Activated CD8-positive, alpha-beta memory T cell treated with anti-CD3 and anti-CD28 coated beads for 36 hours (primary cell): Measurements from ENCODE around the gene SLC7A7. TPM values are rescaled to one million over a fixed set of nuclear protein-coding genes. Genes with fewer than 3 reads are reported as not detected.
"Not testable (repeated sequence)": the region's sequence is repeated elsewhere in the genome, so short reads cannot be mapped to it uniquely, and the experiment has no call there.

Experiments used
- CTCF ChIA-PET: fragments of 350-600 bp; sonication (Branson Sonifier 250); formaldehyde crosslinking; loops from one replicate; lab custom pipeline; 2021; ENCODE audit warnings: antibody characterized with exemption; lab: Charles Lee
- POLR2A ChIA-PET: fragments of 350-600 bp; sonication (Branson Sonifier 250); formaldehyde crosslinking; loops from one replicate; lab custom pipeline; 2021; ENCODE audit warnings: antibody characterized with exemption; lab: Charles Lee
- total RNA-seq, 2 experiments: library from RNA; stranded (reverse); gene quantifications; one replicate each; pipeline ENCODE4 v1.2.3, GENCODE V29; 2021

Gene SLC7A7
- under 1 TPM; 0.21 to 0.38 TPM for total RNA-seq

GRCh38 chr14:22814941-22815713, at the start of gene SLC7A7:
SLC7A7 (minus strand) TSS chr14:22815435; CDS start chr14:22813398, 2,037 bp downstream.
- POLR2A ChIA-PET: no interaction called here
- CTCF ChIA-PET: no interaction called here

GRCh38 chr14:22864979-22865378, 49.7 kb upstream of the SLC7A7 start:
- ChIA-PET POLR2A (no interaction called here), CTCF (interaction anchor here (1.6 to 2.6 kb wide), 2 partner anchors 10 to 12 kb away, joined by 4 to 11 read pairs; no protein-coding TSS in a partner anchor)

DNA sequence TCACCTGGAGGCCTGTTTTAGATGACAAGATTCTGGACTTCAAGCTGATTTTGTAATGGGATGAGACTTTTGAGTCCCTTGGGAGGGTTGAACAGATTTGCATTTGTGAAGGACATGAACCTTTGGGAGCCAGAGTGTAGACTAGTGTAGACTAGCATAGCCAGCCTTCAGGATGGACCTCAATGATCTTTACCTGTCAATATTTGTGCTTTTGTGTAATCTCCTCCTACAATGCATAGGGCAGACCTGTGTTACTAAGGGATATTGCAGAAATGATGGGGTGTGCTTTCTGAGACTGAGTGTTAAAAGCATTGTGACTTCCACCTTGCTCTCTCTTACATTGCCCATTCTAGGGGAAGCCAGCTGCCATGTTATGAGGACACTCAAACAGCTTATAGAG, 46.4 kb upstream of the SLC7A7 start:
- ChIA-PET CTCF (interaction anchor here (1.0 to 1.6 kb wide), 3 partner anchors 11 to 292 kb away, joined by 3 to 4 read pairs (median 4); no protein-coding TSS in a partner anchor), POLR2A (no interaction called here)

DNA sequence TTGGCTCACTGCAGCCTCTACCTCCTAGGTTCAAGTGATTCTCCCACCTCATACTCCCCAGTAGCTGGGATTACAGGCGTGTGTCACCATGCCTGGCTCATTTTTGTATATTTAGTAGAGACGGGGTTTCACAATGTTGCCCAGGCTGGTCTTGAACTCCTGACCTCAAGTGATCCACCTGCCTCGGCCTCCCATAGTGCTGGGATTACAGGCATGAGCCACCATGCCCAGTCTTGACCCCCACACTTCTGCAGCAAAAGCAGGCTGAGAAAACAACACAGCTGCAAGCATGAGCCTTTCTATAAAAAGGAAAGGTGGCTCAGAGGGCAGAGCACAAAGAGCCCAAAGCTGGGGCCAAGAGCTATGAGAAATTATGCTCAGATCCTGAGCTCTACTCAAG, 45.1 kb upstream of the SLC7A7 start:
- POLR2A ChIA-PET: not testable (repeated sequence)
- CTCF ChIA-PET: interaction anchor here (0.6 to 4.2 kb wide), 8 partner anchors 10 to 1126 kb away, joined by 3 to 27 read pairs (median 4); no protein-coding TSS in a partner anchor

- ChIA-PET POLR2A (no interaction called here), CTCF (interaction anchor here (6.7 to 7.6 kb wide), 2 partner anchors 32 to 285 kb away, joined by 68 to 94 read pairs; no protein-coding TSS in a partner anchor)
Observed at GRCh38 chr14:22856428-22856827, 41.2 kb upstream of the SLC7A7 start.

DNA sequence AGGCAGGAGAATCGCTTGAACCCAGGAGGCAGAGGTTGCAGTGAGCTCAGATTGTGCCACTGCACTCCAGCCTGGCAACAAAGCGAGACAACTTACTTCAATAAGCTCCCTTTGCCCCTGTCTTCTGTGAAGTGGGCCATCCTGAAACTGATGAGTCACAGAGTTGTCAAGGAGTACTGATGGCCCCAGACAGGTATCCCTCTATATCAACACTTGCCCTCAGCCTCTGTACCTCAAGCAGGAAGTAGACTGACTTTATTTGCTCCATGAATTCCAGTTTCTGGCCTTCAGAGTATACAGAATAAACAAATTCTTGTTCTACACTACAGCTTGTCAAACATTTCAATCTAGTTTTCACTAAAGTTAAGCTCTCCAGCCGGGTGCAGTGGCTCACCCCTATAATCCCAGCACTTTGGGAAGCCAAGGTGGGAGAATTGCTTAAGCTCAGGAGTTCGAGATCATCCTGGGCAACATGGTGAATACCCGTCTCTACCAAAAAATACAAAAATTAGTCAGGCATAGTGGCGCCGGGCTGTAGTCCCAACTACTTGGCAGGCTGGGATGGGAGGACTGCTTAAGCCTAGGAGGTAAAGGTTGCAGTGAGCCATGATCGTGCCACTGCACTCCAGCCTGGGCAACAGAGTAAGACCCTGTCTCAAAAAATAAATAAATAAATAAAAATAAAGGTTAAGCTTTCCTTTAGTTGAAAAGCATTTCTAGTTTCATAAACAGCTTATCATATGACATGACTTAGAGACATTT, 39.9 kb upstream of the SLC7A7 start:
- CTCF ChIA-PET: interaction anchor here (0.6 to 7.6 kb wide), 14 partner anchors 9 to 299 kb away, joined by 3 to 94 read pairs (median 6); partner anchors contain the start of genes MMP14 and REM2
- POLR2A ChIA-PET: interaction anchor here (0.6 kb wide), 1 partner anchor 18 kb away, joined by 3 read pairs; no protein-coding TSS in a partner anchor

DNA sequence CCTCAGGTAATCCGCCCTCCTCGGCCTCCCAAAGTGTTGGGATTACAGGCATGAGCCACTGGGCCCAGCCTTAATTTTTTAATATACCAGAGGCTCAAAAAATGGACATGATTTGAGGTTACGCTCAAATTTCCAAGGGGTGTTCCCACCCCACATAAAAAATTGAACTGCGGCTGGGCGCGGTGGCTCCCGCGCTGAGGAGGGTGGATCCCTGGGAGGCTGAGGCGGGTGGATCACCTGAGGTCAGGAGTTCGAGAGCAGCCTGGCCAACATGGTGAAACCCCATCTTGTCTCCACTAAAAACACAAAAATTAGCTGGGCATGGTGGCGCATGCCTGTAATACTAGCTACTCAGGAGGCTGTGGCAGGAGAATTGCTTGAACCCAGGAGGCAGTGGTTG, 39.1 kb upstream of the SLC7A7 start:
- ChIA-PET POLR2A (interaction anchor here (0.7 kb wide), 1 partner anchor 89 kb away, joined by 4 read pairs; no protein-coding TSS in a partner anchor), CTCF (interaction anchor here (0.7 to 7.6 kb wide), 20 partner anchors 9 to 298 kb away, joined by 3 to 94 read pairs (median 4); partner anchors contain the start of gene MMP14)

GRCh38 chr14:22852940-22853767, 37.9 kb upstream of the SLC7A7 start:
- ChIA-PET POLR2A (interaction anchor here (0.7 kb wide), 1 partner anchor 87 kb away, joined by 3 read pairs; the partner anchor contains the start of gene OXA1L), CTCF (interaction anchor here (0.7 to 7.6 kb wide), 33 partner anchors 9 to 315 kb away, joined by 3 to 94 read pairs (median 4); partner anchors contain the start of genes LRP10, MMP14 and MRPL52)

DNA sequence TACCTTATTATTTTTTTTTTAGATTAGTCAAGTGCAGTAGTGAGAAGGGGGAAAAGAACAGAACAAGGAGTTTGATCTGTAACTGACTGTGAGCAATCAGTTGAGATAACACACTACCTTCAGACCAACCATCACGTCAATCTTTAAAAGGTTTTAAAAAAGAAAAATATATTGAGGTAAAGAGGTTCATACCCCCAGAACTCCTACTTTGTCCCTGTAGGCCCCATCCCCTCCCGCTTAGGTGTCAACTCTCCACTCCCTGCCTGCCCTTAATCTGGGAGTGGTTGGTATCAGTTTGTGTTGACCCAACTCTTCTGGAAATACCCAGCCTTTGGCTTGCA, 37.3 kb upstream of the SLC7A7 start:
- POLR2A ChIA-PET: interaction anchor here (1.1 kb wide), 1 partner anchor 296 kb away, joined by 3 read pairs; no protein-coding TSS in a partner anchor
- CTCF ChIA-PET: interaction anchor here (0.7 to 7.6 kb wide), 28 partner anchors 8 to 315 kb away, joined by 3 to 94 read pairs (median 4); partner anchors contain the start of genes LRP10, MMP14 and MRPL52

DNA sequence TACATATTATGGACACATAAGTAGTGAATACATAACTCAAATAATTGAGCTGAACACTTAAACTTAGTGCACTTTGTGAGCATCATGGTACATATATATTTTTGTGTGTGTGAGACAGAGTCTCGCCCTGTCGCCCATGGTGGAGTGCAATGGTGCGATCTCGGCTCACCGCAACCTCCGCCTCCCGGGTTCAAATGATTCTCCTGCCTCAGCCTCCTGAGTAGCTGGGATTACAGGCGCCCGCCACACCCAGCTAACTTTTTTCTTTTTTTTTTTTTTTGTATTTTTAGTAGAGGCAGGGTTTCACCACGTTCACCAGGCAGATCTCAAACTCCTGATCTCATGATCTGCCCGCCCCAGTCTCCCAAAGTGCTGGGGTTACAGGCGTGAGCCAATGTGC, 36.9 kb upstream of the SLC7A7 start:
- CTCF ChIA-PET: interaction anchor here (0.7 to 7.6 kb wide), 24 partner anchors 8 to 314 kb away, joined by 3 to 94 read pairs (median 4); partner anchors contain the start of genes LRP10, MMP14 and MRPL52
- POLR2A ChIA-PET: interaction anchor here (1.1 kb wide), 1 partner anchor 296 kb away, joined by 3 read pairs; no protein-coding TSS in a partner anchor

GRCh38 chr14:22850944-22851764, 35.9 kb upstream of the SLC7A7 start:
- ChIA-PET POLR2A (interaction anchor here (0.6 to 1.6 kb wide), 3 partner anchors 12 to 295 kb away, joined by 3 read pairs; no protein-coding TSS in a partner anchor), CTCF (interaction anchor here (1.0 to 7.6 kb wide), 9 partner anchors 8 to 290 kb away, joined by 3 to 94 read pairs (median 5); partner anchors contain the start of genes LRP10 and MRPL52)

DNA sequence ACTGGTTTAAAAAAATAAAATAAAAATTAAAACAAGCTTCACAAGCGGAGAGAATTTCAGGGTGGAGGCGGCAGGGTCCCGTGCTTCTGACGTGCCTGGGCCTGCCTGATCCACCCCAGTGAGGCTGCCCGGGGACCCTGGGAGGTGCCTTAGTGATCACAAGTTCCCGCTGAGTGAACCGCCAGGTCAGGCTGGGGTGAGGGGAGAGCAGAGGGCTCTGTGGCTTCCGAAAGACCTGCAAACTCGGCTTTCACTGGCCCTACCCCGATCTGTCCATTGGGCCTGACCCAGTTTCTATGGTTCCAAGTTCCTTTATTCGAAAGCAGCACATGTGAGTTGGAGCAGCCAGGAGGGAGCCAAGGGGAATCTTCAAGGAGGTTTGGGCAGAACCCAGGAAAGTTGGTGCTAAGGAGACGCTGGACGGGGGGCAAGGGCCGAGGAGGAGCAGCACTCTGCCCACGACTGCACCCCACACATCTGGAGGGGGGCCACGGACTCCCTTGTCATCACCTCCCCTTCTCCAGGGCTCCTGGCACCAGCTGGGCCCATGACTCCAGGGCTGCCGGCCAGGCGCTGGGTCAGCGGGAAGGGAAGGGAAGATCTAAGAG, 34.1 kb upstream of the SLC7A7 start:
- ChIA-PET POLR2A (interaction anchor here (0.9 to 1.6 kb wide), 2 partner anchors 13 to 19 kb away, joined by 3 read pairs; no protein-coding TSS in a partner anchor), CTCF (interaction anchor here (0.7 to 7.6 kb wide), 4 partner anchors 12 to 277 kb away, joined by 4 to 94 read pairs (median 47); partner anchors contain the start of gene MRPL52)

DNA sequence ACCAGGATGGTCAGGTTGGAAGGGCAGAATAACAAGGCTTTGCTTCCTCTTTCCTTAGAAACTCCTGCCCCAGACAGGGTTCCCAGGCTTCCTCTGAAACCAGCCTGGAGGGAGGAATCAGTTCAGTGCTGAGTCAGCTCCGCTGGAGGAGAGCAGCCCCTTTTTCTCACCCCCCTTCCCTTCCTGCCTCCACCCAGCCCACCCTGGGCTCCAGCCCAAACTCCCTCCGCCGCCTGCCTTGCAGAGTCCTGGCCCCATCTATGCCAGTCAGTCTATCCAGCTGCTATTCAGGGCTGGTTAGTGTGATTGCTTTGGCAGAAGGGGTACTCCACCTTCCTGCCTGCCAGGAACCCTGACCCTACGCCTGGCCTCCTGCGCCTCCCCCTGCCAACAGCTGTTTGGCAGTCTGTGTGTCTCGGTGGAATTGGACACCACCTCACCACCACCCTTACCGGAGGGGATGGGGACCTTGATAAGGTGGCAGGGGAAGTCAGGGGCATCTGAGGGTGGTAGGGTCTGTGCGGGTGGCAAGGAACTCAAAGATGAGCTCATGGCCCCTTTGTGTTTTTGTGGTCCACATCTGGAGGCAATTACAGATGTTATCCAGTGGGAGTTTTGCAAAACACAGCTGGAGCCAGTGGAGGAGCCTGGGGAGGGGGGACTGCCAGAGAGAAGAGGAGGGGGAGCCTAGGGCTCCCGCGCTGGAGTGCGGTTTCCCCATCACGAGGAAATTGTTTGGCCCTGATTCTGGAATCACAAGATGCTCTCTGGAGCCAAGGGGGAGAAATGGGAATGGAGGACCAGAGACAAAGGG, 33.3 kb upstream of the SLC7A7 start:
- POLR2A ChIA-PET: interaction anchor here (0.9 kb wide), 1 partner anchor 13 kb away, joined by 3 read pairs; no protein-coding TSS in a partner anchor
- CTCF ChIA-PET: interaction anchor here (0.7 to 7.6 kb wide), 2 partner anchors 13 to 24 kb away, joined by 4 to 94 read pairs; no protein-coding TSS in a partner anchor

DNA sequence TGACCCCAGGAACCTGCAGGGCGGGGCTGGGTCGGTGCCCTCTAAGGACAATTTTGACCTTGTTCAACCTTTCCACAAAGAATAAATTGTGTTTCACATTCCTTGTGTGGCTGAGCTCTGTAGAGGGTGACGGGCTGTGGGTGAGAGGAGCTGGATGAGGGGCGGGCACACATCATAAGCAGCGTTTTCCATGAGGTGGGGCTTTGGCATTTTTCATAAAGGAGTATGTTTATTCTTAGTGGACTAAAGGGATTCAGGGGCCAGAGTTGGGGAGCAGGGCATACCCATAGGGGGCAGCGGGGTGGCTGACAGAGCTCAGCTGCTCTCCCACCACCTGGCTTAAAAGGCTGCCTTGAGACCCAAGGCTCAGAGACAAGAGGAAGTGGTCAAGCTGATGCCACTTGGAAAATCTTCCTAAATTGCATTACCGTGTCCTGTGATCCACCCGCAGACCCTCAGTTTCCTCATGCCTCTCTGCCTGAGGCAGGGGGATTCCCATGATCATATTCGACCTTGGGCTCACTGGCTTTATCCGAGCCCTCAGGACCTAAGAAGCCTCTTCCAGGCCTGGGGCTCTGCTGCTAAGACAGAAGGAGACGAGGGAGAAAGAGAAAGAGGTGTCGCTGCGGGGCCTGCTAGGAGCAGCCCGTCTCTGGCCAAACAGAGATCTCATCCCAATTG, 32.6 kb upstream of the SLC7A7 start:
- POLR2A ChIA-PET: no interaction called here
- CTCF ChIA-PET: interaction anchor here (0.5 kb wide), 1 partner anchor 18 kb away, joined by 3 read pairs; no protein-coding TSS in a partner anchor

DNA sequence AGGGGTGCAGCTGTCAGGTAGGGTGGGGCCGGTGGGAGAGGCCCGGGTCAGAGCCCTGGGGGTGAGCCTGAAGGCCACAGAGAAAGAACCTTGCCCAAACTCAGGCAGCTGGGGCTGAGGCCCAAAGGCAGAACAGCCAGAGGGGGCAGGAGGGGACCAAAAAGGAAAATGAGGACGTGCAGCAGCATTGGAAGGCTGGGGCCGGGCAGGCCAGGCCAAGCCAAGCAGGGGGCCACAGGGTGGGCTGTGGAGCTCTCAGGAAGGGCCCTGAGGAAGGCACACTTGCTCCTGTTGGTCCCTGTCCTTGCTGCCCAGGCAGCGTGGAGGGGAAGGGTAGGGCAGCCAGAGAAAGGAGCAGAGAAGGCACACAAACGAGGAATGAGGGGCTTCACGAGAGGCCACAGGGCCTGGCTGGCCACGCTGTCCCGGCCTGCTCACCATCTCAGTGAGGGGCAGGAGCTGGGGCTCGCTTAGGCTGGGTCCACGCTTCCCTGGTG, 31.6 kb upstream of the SLC7A7 start:
- ChIA-PET POLR2A (no interaction called here), CTCF (no interaction called here)
